ENCODE data around the gene GPBP1.

GRCh38 chr5:57231607-57232006 lies 57.7 kb downstream of the GPBP1 start:
- no peak for TF ChIP-seq EZH2 (IDR thresholded peaks at IDR 0.05; ENCODE audit: borderline replicate concordance, low read depth, low read length, severe bottlenecking)
- no peak for TF ChIP-seq CTCF (IDR thresholded peaks at IDR 0.05; ENCODE audit: borderline replicate concordance, extremely low read depth, low read length, poor library complexity, severe bottlenecking)

All from DND-41 (cell line).